K562 (cell line): ENCODE data around the gene GCK. TPM values are rescaled to one million over a fixed set of nuclear protein-coding genes. Genes with fewer than 3 reads are reported as not detected.
A peak's percentile ranks its signal among the peaks of the same experiment; 100 is the strongest.

Source experiments
- CEBPG ChIP-seq, 3 experiments: fragments of 200-800 bp in 1 of 3; sonication (Bioruptor generic) in 1 of 3; sonication (generic) in 1 of 3; formaldehyde crosslinking in 1 of 3; IDR thresholded peaks in 2 of 3; conservative IDR thresholded peaks in 1 of 3; 2 replicates each; pipeline versions ENCODE4 v1.6.1 to v1.8.0; 2016 to 2022; ENCODE audit warnings: missing compliant biosample characterization in 2 of 3, missing genetic modification characterization in 2 of 3, mild to moderate bottlenecking in 1 of 3, missing genetic modification reagents in 1 of 3
- DPF2 ChIP-seq: fragments of 450-650 bp; IDR thresholded peaks from 2 replicates; pipeline ENCODE4 v1.6.1; 2016
- E4F1 ChIP-seq: fragments of 250-450 bp; sonication (Bioruptor Pico); IDR thresholded peaks from 2 replicates; pipeline ENCODE4 v1.5.0; 2021; ENCODE audit warnings: mild to moderate bottlenecking, borderline replicate concordance
- EWSR1 ChIP-seq: fragments of 450-650 bp; IDR thresholded peaks from 2 replicates; pipeline ENCODE4 v1.6.1; 2018; ENCODE audit warnings: borderline replicate concordance, mild to moderate bottlenecking, low read depth, moderate library complexity; ENCODE audit not compliant: partially characterized antibody
- HDAC2 ChIP-seq: fragments of 450-650 bp; IDR thresholded peaks from 2 replicates; pipeline ENCODE4 v1.6.1; 2016; ENCODE audit warnings: mild to moderate bottlenecking
- JUND ChIP-seq, 2 experiments: IDR thresholded peaks; 2 replicates in 1 of 2; 3 replicates in 1 of 2; pipeline ENCODE4 v1.6.1; 2011; ENCODE audit warnings: borderline replicate concordance in 2 of 2, low read depth in 2 of 2, low read length in 2 of 2, improper control_type of control experiment in 1 of 2, missing biosample characterization in 1 of 2, missing genetic modification characterization in 1 of 2, missing genetic modification reagents in 1 of 2
- MED1 ChIP-seq: sonication (generic); formaldehyde crosslinking; IDR thresholded peaks from 2 replicates; pipeline ENCODE4 v1.8.1; 2023; ENCODE audit warnings: missing genetic modification reagents, borderline replicate concordance
- MTF1 ChIP-seq: fragments of 250-450 bp; sonication (Bioruptor Pico); IDR thresholded peaks from 2 replicates; pipeline ENCODE4 v1.9.0; 2021; ENCODE audit warnings: moderate library complexity, mild to moderate bottlenecking, inconsistent platforms, borderline replicate concordance
- NRF1 ChIP-seq, 2 experiments: fragments of 450-650 bp; IDR thresholded peaks in 1 of 2; conservative IDR thresholded peaks in 1 of 2; 2 replicates each; pipeline ENCODE4 v1.6.1; 2014; ENCODE audit warnings: mild to moderate bottlenecking in 2 of 2
- POU5F1 ChIP-seq: fragments of 150-350 bp; IDR thresholded peaks from 2 replicates; pipeline ENCODE4 v1.6.1; 2014; ENCODE audit warnings: borderline replicate concordance, low read length, low read depth, mild to moderate bottlenecking; ENCODE audit not compliant: partially characterized antibody
- RUNX1 ChIP-seq: sonication (generic); IDR thresholded peaks from 2 replicates; pipeline ENCODE4 v1.6.1; 2016; ENCODE audit warnings: antibody characterized with exemption, low read depth
- STAG1 ChIP-seq: sonication (generic); formaldehyde crosslinking; IDR thresholded peaks from 2 replicates; pipeline ENCODE4 v1.5.0; 2020; ENCODE audit warnings: missing genetic modification reagents, borderline replicate concordance
- TCF15 ChIP-seq: fragments of 250-450 bp; sonication (Bioruptor Pico); IDR thresholded peaks from 2 replicates; pipeline ENCODE4 v1.8.0; 2022; ENCODE audit warnings: moderate library complexity, mild to moderate bottlenecking, inconsistent platforms
- TCF7L2 ChIP-seq: fragments of 150-350 bp; IDR thresholded peaks from 2 replicates; pipeline ENCODE4 v1.6.1; 2016; ENCODE audit warnings: low read depth, mild to moderate bottlenecking, low read length, moderate library complexity
- TOE1 ChIP-seq, 2 experiments: fragments of 450-650 bp in 1 of 2; sonication (generic) in 1 of 2; formaldehyde crosslinking in 1 of 2; IDR thresholded peaks; 2 replicates each; pipeline versions ENCODE4 v1.7.1 to v1.8.0; 2016 to 2022; ENCODE audit warnings: borderline replicate concordance in 2 of 2, mild to moderate bottlenecking in 2 of 2, antibody characterized with exemption in 1 of 2, inconsistent platforms in 1 of 2, low read depth in 1 of 2, missing genetic modification reagents in 1 of 2, moderate library complexity in 1 of 2
- TSC22D4 ChIP-seq: fragments of 450-650 bp; IDR thresholded peaks from 2 replicates; pipeline ENCODE4 v1.6.1; 2016; ENCODE audit warnings: missing genetic modification characterization, missing biosample characterization, control low read depth
- ZBTB33 ChIP-seq: sonication (generic); formaldehyde crosslinking; IDR thresholded peaks from 2 replicates; pipeline ENCODE4 v1.8.1; 2023; ENCODE audit warnings: mild to moderate bottlenecking, missing genetic modification reagents
- ZNF134 ChIP-seq: fragments of 250-450 bp; sonication (Bioruptor Pico); conservative IDR thresholded peaks from 2 replicates; pipeline ENCODE4 v1.4.0; 2020
- ZNF384 ChIP-seq: IDR thresholded peaks from 2 replicates; pipeline ENCODE4 v1.6.1; 2012; ENCODE audit warnings: low read depth, low read length, improper control_type of control experiment
- ZNF445 ChIP-seq: fragments of 250-450 bp; sonication (Bioruptor Pico); IDR thresholded peaks from 2 replicates; pipeline ENCODE4 v1.4.0; 2020; ENCODE audit warnings: low read depth, mild to moderate bottlenecking, moderate library complexity
- ZNF644 ChIP-seq: fragments of 200-800 bp; sonication (Bioruptor generic); IDR thresholded peaks from 2 replicates; pipeline ENCODE4 v1.6.1; 2016; ENCODE audit warnings: low read depth, missing genetic modification characterization, missing compliant biosample characterization
- polyA plus RNA-seq, 8 experiments: library from polyadenylated mRNA; depleted of rRNA in 4 of 8; stranded (reverse) in 5 of 8; unstranded in 3 of 8; fragments of >200 nt; fragmentation: Nextera tagmentation in 2 of 8; fragmentation: Illumina TruSeq in 1 of 8; extraction: Ambion mirVana in 2 of 8; extraction: Trizol in 1 of 8; gene quantifications; 2 replicates each; pipeline versions ENCODE4 v1.2.1 to v1.2.3, GENCODE V29; 2011 to 2014; ENCODE audit warnings: inconsistent platforms in 1 of 8, missing spikeins in 1 of 8
- total RNA-seq, 7 experiments: library from RNA; depleted of rRNA in 6 of 7; stranded (reverse); fragments of >200 nt in 6 of 7; fragmentation: Illumina TruSeq in 2 of 7; extraction: Trizol in 2 of 7; gene quantifications; 2 replicates each; pipeline versions ENCODE4 v1.2.1 to v1.2.3, GENCODE V29; 2011 to 2021; ENCODE audit warnings: low replicate concordance in 1 of 7

The GCK gene
- total and polyA plus RNA-seq, 9 of the 15 experiments (the other 6 are each of a cell fraction or from before 2014, with no cell fraction given): 0.11 to 0.55 (median 0.16) TPM; not detected in 3

- TF ChIP-seq CEBPG (CRISPR knock-in tag; IDR thresholded peaks at IDR 0.05): no peak
- no peak for TF ChIP-seq CEBPG (tag; conservative IDR thresholded peaks at IDR 0.05 in 1 of 2, IDR thresholded peaks at IDR 0.05 in 1 of 2)
- no peak for TF ChIP-seq HDAC2
- no peak for TF ChIP-seq TCF7L2
- TF ChIP-seq DPF2: no peak
- TF ChIP-seq ZNF445 (CRISPR knock-in tag): no peak
- TF ChIP-seq RUNX1: no peak
- TF ChIP-seq MTF1: no peak
- no peak for TF ChIP-seq TOE1 (IDR thresholded peaks at IDR 0.05; ENCODE audit: borderline replicate concordance)
- no peak for TF ChIP-seq TOE1 (CRISPR knock-in tag; IDR thresholded peaks at IDR 0.05; ENCODE audit: borderline replicate concordance, low read depth)
- no peak for TF ChIP-seq STAG1 (CRISPR knock-in tag)
- no peak for TF ChIP-seq TSC22D4 (tag)
- no peak for TF ChIP-seq EWSR1
- peak; percentile 58 to 60 for TF ChIP-seq NRF1 (conservative IDR thresholded peaks at IDR 0.05 in 1 of 2, IDR thresholded peaks at IDR 0.05 in 1 of 2)
- TF ChIP-seq ZNF134 (CRISPR knock-in tag): no peak
- TF ChIP-seq POU5F1: no peak
- TF ChIP-seq TCF15 (CRISPR knock-in tag): no peak
- TF ChIP-seq E4F1 (CRISPR knock-in tag): no peak
- TF ChIP-seq MED1 (CRISPR knock-in tag): no peak
- TF ChIP-seq ZBTB33: no peak
- TF ChIP-seq ZNF644 (tag): no peak
- TF ChIP-seq JUND (IDR thresholded peaks at IDR 0.05; ENCODE audit: borderline replicate concordance, low read depth, low read length): peak; percentile 19; the same call in 1 of the 2 replicates
- TF ChIP-seq JUND (tag; IDR thresholded peaks at IDR 0.05; ENCODE audit: borderline replicate concordance, low read depth, low read length): no peak
- no peak for TF ChIP-seq ZNF384
These were observed 31.8 kb downstream of the GCK start (continued) for GRCh38 chr7:44157116-44158080.
